GM21390 (cell line): Measurements from ENCODE around the gene BSCL2.
"Not testable (repeated sequence)": the region's sequence is repeated elsewhere in the genome, so short reads cannot be mapped to it uniquely, and the experiment has no call there.

Source experiments
- ATAC-seq: cut with Tn5 transposase; IDR thresholded peaks from one replicate; pipeline ENCODE4 v1.9.1; 2021; ENCODE audit not compliant: unreplicated experiment

Gene BSCL2

DNA sequence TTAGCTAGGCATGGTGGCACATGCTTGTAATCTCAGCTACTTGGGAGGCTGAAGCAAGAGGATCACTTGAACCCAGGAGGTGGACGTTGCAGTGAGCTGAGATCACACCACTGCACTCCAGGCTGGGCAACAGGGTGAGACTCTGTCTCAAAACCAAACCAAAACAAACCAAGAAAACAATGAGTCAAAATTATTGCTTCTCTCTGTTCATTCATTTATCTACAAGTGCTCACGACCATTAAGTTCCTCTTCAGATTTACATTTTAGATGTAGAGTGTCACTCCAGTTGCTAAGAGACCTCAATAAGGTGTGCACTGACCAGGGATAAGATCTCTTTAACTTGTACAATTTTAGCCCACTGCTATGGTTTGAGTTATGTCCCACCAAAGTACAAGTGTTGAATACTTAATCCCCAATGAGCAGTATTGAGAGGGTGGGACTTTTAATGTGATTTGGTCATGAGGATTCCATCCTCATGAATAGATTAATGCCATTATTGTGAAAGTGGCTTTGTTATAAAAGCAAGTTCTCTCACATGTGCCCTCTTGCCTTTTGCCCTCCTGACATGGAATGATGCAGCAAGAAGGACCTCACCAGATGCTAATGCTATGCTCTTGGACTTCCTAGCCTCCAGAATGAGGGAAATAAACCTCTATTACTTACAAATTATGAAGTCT lies 12.2 kb upstream of the BSCL2 start:
- no peak for ATAC-seq

- ATAC-seq, result no peak
Observed at GRCh38 chr11:62716816-62717215, 9.6 kb upstream of the BSCL2 start.

DNA sequence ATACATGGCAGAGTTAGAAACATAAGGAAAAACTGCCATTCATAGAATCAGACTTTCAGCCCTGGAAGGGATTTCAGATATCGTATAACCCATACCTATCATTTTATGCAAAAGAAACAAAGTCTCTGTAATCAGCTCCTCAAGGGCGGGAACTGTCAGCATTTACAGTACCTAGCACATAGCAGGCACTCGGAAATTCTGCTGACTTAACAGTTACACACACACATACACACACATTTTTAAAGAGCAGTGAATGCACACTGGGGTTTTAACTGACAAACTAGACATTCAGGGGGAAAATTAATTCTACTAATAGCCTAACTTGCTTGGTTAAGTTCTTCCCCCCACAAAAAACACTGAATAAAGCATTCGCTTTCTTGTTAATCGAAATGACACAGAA lies 9.0 kb upstream of the BSCL2 start:
- no peak for ATAC-seq

DNA sequence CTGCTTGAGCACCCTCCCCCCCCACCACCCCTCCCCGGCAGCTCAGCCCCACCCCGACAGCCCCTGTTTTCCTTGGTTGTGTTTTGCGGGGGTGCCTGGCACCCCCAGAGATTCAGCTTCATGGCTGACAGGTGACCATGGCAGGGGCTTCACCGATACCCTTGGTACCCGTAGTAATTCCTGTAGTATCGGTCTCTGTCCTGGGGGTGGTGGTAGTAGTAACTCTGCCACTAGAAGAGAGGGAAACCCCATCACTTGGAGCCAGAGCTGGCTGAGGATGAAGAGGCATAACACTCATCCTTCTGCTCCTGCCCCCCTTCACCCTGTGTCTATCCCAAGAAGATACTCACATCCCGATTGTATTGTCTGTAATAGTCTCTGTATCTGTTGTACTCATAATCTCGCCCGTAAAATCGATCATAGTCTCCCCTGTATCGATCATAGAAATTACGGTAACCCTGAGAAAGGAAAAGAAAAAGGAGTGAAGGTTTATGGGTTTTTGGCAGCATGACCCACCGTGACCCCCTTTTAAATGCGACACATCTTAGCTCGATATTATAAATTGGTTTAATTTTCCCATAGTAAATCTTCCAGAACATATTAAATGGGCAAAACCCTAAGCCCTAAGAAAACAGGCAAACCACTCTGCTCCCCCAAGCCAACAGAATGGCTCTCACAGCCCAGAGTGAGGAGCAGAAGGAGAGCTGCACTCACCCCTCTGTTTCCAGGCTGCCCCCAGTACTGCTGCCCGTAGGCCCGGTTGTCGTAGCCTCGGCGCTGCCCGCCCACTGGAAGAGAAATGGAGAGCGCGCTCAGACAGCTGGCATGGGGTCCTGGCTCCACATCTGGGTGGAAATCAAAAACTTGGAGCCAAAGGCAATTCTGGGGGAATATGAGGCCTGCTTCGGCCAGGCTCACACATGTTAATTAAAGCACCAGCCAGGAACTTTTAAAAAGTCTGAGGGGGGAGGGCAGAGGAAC lies 8.2 kb upstream of the BSCL2 start:
- ATAC-seq, result no peak

- ATAC-seq, result no peak
Observed at GRCh38 chr11:62713343-62713742, 6.1 kb upstream of the BSCL2 start.

GRCh38 chr11:62712861-62713260 lies 5.6 kb upstream of the BSCL2 start:
- no peak for ATAC-seq

DNA sequence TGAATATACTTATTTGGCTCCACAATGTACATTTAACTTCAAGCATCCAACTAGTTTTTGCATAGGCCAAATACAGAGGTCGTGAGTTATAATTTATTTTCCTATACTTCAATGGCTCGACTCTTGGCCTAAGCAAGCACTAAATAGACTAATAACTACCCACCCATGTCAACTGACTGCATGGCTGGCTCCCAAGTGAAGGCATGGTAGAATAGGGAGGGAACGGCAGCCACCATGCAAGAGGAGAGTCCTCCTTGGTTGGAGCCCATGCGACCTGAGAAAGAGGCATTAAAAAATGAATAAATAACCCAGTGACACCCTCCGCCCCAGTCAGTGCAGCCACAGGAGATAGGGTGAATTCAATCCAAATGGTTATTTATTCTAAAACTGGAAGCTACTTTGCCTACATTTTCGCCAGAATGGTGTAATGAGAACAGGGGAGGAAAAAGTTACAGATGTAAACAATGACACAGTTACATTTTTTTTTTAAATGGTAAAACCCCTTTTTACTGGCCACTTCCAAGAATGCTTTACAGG lies 5.1 kb upstream of the BSCL2 start:
- no peak for ATAC-seq

- ATAC-seq, result no peak
Observed at GRCh38 chr11:62710001-62710345, 2.7 kb upstream of the BSCL2 start.

GRCh38 chr11:62709247-62710000 lies 2.2 kb upstream of the BSCL2 start:
- ATAC-seq, result peak; percentile 67

DNA sequence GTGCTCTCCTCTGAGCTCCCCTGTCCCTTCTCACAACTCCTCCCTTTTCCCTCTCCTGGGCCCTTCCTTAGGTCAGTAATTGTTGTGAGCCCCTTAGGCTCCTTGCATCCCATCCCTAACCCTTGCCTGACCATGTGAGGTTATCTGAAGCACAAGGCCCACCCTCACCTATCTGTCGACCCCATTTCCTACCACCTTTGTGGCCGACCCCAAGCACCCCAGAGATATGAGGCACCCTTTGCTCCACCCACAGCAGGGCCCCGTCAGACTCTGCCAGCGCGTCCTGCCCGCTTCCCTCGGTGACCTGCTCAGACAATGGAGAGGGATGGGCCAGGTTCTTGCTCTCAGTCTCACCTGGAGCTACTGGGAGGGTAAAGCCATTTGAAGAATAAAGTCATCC lies 1.6 kb upstream of the BSCL2 start:
- ATAC-seq, result no peak

GRCh38 chr11:62708392-62708791 lies 1.2 kb upstream of the BSCL2 start:
- no peak for ATAC-seq

DNA sequence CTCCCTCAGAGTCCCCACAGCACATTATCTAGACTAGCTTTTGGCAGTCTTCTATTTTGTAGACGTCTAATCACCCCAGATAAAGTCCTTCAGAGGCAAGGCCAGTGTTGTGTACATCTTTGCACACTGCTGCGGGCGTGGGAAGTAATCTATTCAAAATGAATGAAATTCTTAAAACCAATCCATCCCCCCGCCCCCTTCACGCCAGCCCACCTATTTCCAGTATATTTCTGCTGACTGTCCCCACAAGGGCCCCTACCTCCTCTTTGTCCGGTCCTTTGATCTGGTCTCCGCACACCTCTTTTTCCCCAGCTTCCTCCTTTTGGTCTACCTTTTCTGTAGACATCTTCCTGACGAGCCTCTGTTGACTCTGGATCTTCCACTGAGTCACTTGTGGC lies 375 bp downstream of the BSCL2 start:
- no peak for ATAC-seq

DNA sequence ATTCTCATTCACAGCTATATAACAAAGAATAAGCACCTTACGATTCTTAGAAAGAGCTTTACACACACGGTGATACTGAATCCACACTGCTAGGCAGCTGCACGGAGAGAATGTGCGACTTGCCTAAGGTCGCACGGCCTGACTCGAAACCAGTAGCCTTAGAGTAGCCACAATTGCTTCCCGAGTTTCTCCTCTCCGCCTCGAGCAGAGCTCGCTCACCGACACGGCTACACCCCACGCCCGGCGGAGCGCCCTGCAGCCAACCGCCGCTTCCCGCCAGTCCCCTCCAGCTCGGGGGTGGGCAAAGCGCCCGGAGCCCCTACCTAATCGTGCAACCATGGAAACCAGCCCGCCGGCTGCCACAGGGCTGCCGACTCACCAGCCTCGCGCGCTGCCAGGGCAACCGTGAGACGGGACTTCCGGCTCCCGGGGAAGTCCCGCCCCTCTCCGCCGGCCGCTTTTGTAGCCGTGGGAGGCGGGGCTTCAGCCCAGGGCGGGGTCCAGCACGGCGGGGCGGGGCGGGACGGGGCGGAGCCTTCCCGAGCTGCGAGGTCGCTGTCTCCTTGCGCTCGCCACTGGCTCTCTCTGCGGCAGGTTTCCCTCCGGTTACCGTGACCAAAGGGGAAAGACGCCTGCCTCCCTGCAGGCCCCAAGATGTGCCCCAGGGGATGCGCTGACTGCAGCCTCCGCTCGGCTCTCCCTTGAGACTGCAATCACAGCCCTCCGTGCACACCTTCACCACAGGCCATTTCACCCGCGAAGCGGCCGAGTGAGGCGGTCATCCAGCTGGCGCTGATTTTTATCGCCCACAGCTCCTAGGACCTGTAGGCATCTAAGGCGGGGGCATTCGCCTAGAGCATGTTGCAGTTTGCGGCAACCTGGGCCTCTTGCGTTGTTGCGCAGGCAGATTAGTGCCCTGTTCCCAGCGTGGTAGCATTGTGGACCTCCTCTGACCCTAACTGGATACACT lies 1.1 kb downstream of the BSCL2 start:
- ATAC-seq, result peak; percentile 60

- ATAC-seq, result no peak
Observed at GRCh38 chr11:62705413-62705812, 1.8 kb downstream of the BSCL2 start.

DNA sequence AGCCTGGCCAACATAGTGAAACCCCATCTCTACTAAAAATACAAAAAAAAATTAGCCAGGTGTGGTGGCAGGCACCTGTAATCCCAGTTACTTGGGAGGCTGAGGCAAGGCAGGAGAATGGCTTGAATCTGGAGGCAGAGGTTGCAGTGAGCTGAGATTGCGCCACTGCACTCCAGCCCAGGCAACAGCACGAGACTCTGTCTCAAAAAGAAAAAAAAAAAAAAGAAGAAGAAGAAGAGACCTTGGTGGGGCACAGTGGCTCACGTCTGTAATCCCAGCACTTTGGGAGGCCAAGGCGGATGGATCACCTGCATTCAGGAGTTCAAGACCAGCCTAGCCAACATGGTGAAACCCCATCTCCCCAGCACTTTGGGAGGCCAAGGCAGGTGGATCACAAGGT lies 3.3 kb downstream of the BSCL2 start:
- ATAC-seq, result not testable (repeated sequence)

DNA sequence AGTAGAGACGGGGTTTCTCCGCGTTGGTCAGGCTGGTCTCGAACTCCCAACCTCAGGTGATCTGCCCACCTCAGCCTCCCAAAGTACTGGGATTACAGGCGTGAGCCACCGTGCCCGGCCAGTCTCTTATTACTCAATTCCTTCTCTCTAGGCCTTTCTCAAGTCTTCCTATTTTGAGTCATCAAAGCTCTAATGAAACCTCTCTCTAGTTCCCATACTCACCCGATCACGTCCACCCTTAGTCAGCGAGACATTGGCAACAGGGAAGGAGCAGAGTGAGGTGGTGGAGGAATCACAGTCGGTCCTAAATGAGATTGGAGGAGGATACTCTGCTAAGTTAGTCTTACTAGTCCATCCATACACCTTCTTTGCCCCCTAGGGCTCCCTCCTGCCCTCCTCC lies 5.0 kb downstream of the BSCL2 start:
- ATAC-seq, result no peak

DNA sequence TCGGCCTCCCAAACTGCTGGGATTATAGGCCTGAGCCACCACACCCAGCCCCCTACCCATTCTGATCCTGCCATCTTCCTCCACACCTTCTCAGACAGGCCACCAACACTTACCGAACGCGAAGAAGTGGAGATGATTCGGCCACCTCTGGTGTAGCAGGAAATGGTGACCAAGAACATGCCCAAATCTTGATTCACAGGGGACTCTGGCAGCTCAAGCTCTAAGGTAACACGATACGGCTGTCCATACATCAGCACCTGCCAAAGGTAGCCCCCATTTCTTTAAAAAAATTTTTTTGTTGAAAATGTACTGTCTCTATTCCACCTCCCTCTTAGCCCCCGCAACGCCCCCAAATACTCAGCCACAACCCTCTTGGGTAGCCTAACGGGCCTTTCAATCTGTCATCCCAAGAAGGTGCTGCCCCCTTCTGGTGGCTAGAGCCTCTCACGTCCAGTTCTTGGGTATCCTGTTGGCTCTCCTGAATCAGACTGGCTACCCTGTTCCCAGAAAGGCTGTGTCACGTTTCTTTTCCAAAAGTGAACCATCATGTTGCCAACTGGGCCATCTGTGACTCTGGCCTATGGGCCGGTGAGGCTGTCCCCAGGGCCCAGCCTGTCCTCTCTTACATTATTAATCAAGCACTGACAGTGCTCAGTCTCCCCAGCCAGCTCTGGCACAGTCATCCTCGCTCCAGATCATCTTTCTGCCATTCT lies 12.6 kb downstream of the BSCL2 start:
- no peak for ATAC-seq

GRCh38 chr11:62693624-62694023 lies 13.6 kb downstream of the BSCL2 start:
- ATAC-seq, result not testable (repeated sequence)

- ATAC-seq, result no peak
Observed at GRCh38 chr11:62689421-62690183, 17.6 kb downstream of the BSCL2 start, which contains the start of gene LRRN4CL. LRRN4CL (minus strand) TSS chr11:62689530; CDS start chr11:62688508, 1,022 bp downstream.
